Measurements from ENCODE around the gene TRIO.

DNA sequence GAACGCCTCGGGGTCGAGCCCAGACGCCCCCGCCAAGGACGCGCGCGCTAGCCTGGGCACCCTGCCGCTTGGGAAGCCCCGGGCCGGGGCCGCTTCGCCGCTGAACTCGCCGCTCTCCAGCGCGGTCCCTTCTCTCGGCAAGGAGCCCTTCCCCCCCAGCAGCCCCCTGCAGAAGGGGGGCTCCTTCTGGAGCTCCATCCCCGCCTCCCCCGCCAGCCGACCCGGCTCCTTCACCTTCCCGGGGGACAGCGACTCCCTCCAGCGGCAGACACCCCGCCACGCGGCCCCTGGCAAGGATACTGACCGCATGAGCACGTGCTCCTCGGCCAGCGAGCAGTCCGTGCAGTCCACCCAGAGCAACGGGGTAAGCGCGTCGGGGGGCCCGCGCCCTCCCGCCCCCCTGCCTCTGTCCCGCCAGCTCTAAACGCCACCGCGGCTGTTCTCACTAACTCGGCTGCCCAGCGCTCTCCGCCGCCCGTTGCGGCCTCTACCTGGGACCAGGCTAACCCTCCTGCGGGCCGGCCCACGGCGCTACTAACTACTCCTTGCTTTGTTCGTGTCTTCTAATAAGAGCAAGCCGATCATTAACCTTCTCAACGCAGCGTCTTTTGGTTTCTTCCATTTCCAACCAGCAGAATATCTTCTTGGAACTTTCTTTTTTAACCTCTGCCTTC is 344.9 kb downstream of the TRIO start:
- TF ChIP-seq CTCF (IDR thresholded peaks at IDR 0.05; ENCODE audit: borderline replicate concordance, extremely low read depth, low read length, poor library complexity, severe bottlenecking): no peak
- no peak for TF ChIP-seq EZH2 (IDR thresholded peaks at IDR 0.05; ENCODE audit: borderline replicate concordance, low read depth, low read length, severe bottlenecking)
